Neural progenitor cell (in vitro differentiated cells): ENCODE measurements around the gene PCSK5. TPM values are rescaled to one million over a fixed set of nuclear protein-coding genes. Genes with fewer than 3 reads are reported as not detected.

Experiments used
- DNase-seq: peaks from one replicate; pipeline ENCODE4 v3.0.0-alpha.2; 2016; ENCODE audit warnings: low spot score
- H2AFZ ChIP-seq: fragments of 200-600 bp; sonication (generic); replicated peaks from 2 replicates; pipeline ENCODE4 v1.6.1; 2016; ENCODE audit warnings: antibody characterized with exemption
- H3F3A ChIP-seq: fragments of 200-600 bp; sonication (generic); 2 replicates; pipeline ENCODE4 v1.6.1; 2016; ENCODE audit warnings: antibody characterized with exemption, low read depth
- H3K27ac ChIP-seq: fragments of 200-600 bp; sonication (generic); 2 replicates; pipeline ENCODE4 v1.5.1; 2016; ENCODE audit warnings: mild to moderate bottlenecking
- H3K27me3 ChIP-seq: fragments of 200-600 bp; sonication (generic); 2 replicates; pipeline ENCODE4 v1.6.1; 2016; ENCODE audit warnings: mild to moderate bottlenecking, moderate library complexity
- H3K36me3 ChIP-seq: fragments of 200-600 bp; sonication (generic); 2 replicates; pipeline ENCODE4 v1.5.1; 2016
- H3K4me1 ChIP-seq: fragments of 200-600 bp; sonication (generic); 2 replicates; pipeline ENCODE4 v1.6.1; 2016; ENCODE audit warnings: mixed run types
- H3K4me2 ChIP-seq: fragments of 200-600 bp; sonication (generic); 2 replicates; pipeline ENCODE4 v1.6.1; 2016
- H3K4me3 ChIP-seq: fragments of 200-600 bp; sonication (generic); 2 replicates; pipeline ENCODE4 v1.5.1; 2016
- H3K79me2 ChIP-seq: fragments of 200-600 bp; sonication (generic); 2 replicates; pipeline ENCODE4 v1.6.1; 2016; ENCODE audit warnings: low read depth
- H3K9ac ChIP-seq: fragments of 200-600 bp; sonication (generic); 2 replicates; pipeline ENCODE4 v1.6.1; 2016
- H3K9me3 ChIP-seq: fragments of 200-600 bp; sonication (generic); 2 replicates; pipeline ENCODE4 v1.5.1; 2016; ENCODE audit warnings: low read depth
- H4K20me1 ChIP-seq: fragments of 200-600 bp; sonication (generic); 2 replicates; pipeline ENCODE4 v1.6.1; 2016; ENCODE audit warnings: low read depth
- H3K27ac Mint-ChIP-seq: 3 replicates; pipeline ENCODE4 v1.8.0; 2021; ENCODE audit warnings: mixed read lengths
- H3K27me3 Mint-ChIP-seq: 2 replicates; pipeline ENCODE4 v1.8.0; 2022; ENCODE audit warnings: low read depth, mild to moderate bottlenecking, inconsistent platforms, moderate library complexity, mixed read lengths; ENCODE audit not compliant: insufficient read depth
- H3K36me3 Mint-ChIP-seq: 3 replicates; pipeline ENCODE4 v1.8.0; 2021; ENCODE audit warnings: mixed read lengths
- H3K4me1 Mint-ChIP-seq: 3 replicates; pipeline ENCODE4 v1.8.0; 2021; ENCODE audit warnings: mixed read lengths
- H3K4me3 Mint-ChIP-seq: 3 replicates; pipeline ENCODE4 v1.8.0; 2021; ENCODE audit warnings: mild to moderate bottlenecking, moderate library complexity, mixed read lengths
- H3K9me3 Mint-ChIP-seq: 3 replicates; pipeline ENCODE4 v1.8.0; 2020; ENCODE audit warnings: mixed read lengths
- CTCF ChIP-seq: fragments of 200-600 bp; sonication (generic); IDR thresholded peaks from 2 replicates; pipeline ENCODE4 v1.5.1; 2017; ENCODE audit warnings: antibody characterized with exemption, mild to moderate bottlenecking
- EZH2 ChIP-seq: fragments of 200-600 bp; sonication (generic); IDR thresholded peaks from 2 replicates; pipeline ENCODE4 v1.6.1; 2017; ENCODE audit warnings: antibody characterized with exemption, mild to moderate bottlenecking, moderate library complexity
- EZH2phosphoT487 ChIP-seq: fragments of 200-600 bp; sonication (generic); IDR thresholded peaks from 2 replicates; pipeline ENCODE4 v1.6.1; 2017; ENCODE audit warnings: antibody characterized with exemption
- total RNA-seq: library from RNA; depleted of rRNA; stranded (reverse); fragments of >200 nt; gene quantifications from 2 replicates; pipeline ENCODE4 v1.2.3, GENCODE V29; 2015; ENCODE audit warnings: low replicate concordance

PCSK5 gene
- total RNA-seq, 1 donor from 2014 or later = 23.4 TPM

- no peaks in the 10 kb centered on the region for H4K20me1 ChIP-seq
- H3K27ac Mint-ChIP-seq = no peak overlapping the region
- H2AFZ ChIP-seq = peak overlapping the region; percentile 21
- H3K27me3 Mint-ChIP-seq = peaks cover 2% of the 10 kb centered on the region
- no peak overlapping the region for H3K4me3 Mint-ChIP-seq
- H3F3A ChIP-seq = no peaks in the 10 kb centered on the region
- no peaks in the 10 kb centered on the region for H3K36me3 Mint-ChIP-seq
- no peaks in the 10 kb centered on the region for H3K27me3 ChIP-seq
- no peak overlapping the region for H3K27ac ChIP-seq
- no peaks in the 10 kb centered on the region for H3K9me3 ChIP-seq
- no peak for DNase-seq
- peaks cover 12% of the 10 kb centered on the region for H3K4me1 ChIP-seq
- H3K4me2 ChIP-seq = no peak overlapping the region
- peaks cover 4% of the 10 kb centered on the region for H3K9me3 Mint-ChIP-seq
- no peaks in the 10 kb centered on the region for H3K79me2 ChIP-seq
- H3K4me1 Mint-ChIP-seq = no peaks in the 10 kb centered on the region
- H3K9ac ChIP-seq = no peak overlapping the region
- H3K36me3 ChIP-seq = no peaks in the 10 kb centered on the region
- no peak overlapping the region for H3K4me3 ChIP-seq
- TF ChIP-seq CTCF = no peak
- TF ChIP-seq EZH2 = no peak
- no peak for TF ChIP-seq EZH2phosphoT487
Observed at GRCh38 chr9:76246680-76247079, 356.2 kb downstream of the PCSK5 start.

- Mint-ChIP-seq H3K4me1 (no peaks in the 10 kb centered on the region), H3K4me3 (no peak overlapping the region), H3K27ac (no peak overlapping the region), H3K36me3 (no peaks in the 10 kb centered on the region), H3K9me3 (peaks cover 4% of the 10 kb centered on the region), H3K27me3 (peaks cover 2% of the 10 kb centered on the region)
- H3K4me3 ChIP-seq = no peak overlapping the region
- H2AFZ ChIP-seq = no peak overlapping the region
- no peak for DNase-seq
- H4K20me1 ChIP-seq = no peaks in the 10 kb centered on the region
- H3K27ac ChIP-seq = no peak overlapping the region
- no peak for TF ChIP-seq EZH2
- TF ChIP-seq CTCF = no peak
- no peak for TF ChIP-seq EZH2phosphoT487
- no peaks in the 10 kb centered on the region for H3K36me3 ChIP-seq
- no peaks in the 10 kb centered on the region for H3F3A ChIP-seq
- no peaks in the 10 kb centered on the region for H3K79me2 ChIP-seq
- H3K4me1 ChIP-seq = peaks cover 12% of the 10 kb centered on the region
- H3K4me2 ChIP-seq = no peak overlapping the region
- H3K9me3 ChIP-seq = no peaks in the 10 kb centered on the region
- no peaks in the 10 kb centered on the region for H3K27me3 ChIP-seq
- no peak overlapping the region for H3K9ac ChIP-seq
Observed at GRCh38 chr9:76247426-76247825, 357.0 kb downstream of the PCSK5 start.

GRCh38 chr9:76249309-76249708 is 358.8 kb downstream of the PCSK5 start:
- H3K27ac ChIP-seq = no peak overlapping the region
- no peaks in the 10 kb centered on the region for H3F3A ChIP-seq
- no peak overlapping the region for H3K4me3 ChIP-seq
- Mint-ChIP-seq H3K9me3 (peaks cover 4% of the 10 kb centered on the region), H3K36me3 (no peaks in the 10 kb centered on the region), H3K27ac (no peak overlapping the region), H3K27me3 (peaks cover 2% of the 10 kb centered on the region), H3K4me1 (no peaks in the 10 kb centered on the region), H3K4me3 (no peak overlapping the region)
- H3K9ac ChIP-seq = no peak overlapping the region
- TF ChIP-seq EZH2 (no peak), EZH2phosphoT487 (no peak), CTCF (no peak)
- H4K20me1 ChIP-seq = no peaks in the 10 kb centered on the region
- H3K9me3 ChIP-seq = no peaks in the 10 kb centered on the region
- H2AFZ ChIP-seq = no peak overlapping the region
- no peaks in the 10 kb centered on the region for H3K27me3 ChIP-seq
- DNase-seq = no peak
- H3K36me3 ChIP-seq = no peaks in the 10 kb centered on the region
- no peak overlapping the region for H3K4me2 ChIP-seq
- peaks cover 12% of the 10 kb centered on the region for H3K4me1 ChIP-seq
- H3K79me2 ChIP-seq = no peaks in the 10 kb centered on the region
